Stimulated activated CD8-positive, alpha-beta memory T cell treated with anti-CD3 and anti-CD28 coated beads, Interleukin-12 subunit alpha, Interleukin-12 subunit beta, amount 100 ng/mL, for 1 hour (primary cell): ENCODE measurements around the gene ISOC2.
"Not testable (repeated sequence)": the region's sequence is repeated elsewhere in the genome, so short reads cannot be mapped to it uniquely, and the experiment has no call there.

ENCODE experiments used
- DNase-seq: peaks from one replicate; pipeline ENCODE4 v3.0.0-alpha.2; 2020; ENCODE audit warnings: low read depth

The ISOC2 gene

DNA sequence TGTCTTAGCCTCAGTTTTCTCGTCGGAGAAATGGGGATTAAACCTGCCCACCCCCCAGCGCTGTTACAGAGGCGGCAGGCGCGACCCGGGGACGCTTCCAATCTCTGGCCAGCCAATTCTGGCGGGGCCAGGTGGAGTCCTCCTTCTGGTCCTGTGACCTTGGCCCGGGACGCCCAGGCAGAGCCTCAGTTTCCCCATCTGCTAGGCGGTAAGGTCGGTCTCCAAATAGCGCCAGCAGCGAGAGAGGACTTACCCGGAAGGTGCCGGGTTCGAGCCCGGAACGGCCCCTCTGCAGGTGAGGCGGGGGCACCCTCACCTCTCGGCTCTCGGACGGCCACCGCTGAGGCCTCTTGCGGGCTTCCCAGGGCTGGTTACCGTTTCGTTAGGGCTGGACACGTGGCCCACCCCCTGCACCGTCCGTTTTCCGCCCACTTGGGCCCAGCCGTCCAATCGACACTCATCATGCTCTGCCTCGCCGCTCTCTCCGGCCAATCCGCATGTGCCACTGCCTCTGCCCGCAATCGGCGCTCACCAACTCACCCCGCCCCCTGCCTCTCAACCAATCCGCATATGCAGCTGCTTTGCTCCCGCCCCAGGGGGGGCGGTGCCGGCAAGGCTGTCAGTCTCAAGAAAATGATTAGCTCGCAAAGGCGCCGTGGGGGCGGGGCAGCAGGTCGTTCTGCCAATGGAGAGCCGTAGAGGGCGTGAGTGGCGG, at the start of gene ISOC2:
TSS of gene ISOC2 (minus strand) at position 384 of the 715 bp plus-strand sequence. CDS start 5,156 bp downstream, outside the sequence.
- peak; percentile 100 for DNase-seq

DNA sequence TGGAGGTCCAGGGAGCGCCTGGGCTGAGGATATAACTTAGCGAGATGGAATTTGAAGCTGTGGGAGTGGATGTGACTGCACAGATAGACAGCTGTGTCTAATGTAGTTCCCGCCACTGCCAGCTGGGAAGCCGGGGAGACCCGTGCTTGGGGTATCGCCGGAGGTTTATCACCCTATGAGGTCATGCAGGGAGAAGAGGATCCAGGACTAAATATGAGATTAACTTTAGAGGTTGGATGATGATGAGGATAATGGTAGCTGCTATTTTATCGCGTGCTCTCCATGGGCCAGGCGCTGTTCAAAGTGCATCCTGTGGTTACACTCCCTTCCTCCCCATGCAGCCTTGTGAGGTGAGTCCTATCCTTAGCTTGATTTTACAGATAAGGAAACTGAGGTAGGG, 46.7 kb upstream of the ISOC2 start:
- DNase-seq = no peak

DNA sequence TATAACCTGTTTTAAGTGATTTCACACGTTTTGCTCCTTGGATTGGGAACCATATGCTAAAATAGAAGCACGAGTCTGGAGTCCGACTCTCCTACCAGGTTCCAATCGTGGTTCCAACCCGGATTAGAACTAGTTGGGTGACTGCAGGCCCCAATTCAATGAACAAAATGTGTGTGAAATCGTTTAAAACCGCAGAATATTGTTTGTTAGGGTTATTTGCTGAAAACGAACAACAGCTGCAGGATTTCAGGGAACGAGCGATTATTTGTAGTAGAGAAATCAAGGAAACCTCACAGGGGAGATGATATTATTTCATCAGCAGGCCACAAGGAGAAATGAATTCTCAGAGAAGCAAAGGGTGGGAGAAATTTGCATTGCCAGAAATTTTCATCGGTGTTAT, 43.5 kb upstream of the ISOC2 start:
- no peak for DNase-seq

DNA sequence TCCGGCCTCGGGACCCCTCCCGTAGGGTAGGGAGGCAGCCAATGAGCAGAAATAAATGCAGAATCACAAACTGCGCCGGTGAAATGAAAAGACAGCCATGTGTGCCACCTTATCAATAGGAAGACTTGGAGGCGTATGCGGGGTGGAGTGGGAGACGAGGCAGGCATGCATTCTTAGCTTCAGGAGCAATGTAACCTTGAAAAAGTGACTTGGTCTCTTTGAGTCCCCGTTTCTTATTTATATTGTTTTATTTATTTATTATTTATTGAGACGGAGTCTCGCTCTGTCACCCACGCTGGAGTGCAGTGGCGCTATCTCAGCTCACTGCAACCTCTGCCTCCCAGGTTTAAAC, 42.8 kb upstream of the ISOC2 start:
- no peak for DNase-seq

DNA sequence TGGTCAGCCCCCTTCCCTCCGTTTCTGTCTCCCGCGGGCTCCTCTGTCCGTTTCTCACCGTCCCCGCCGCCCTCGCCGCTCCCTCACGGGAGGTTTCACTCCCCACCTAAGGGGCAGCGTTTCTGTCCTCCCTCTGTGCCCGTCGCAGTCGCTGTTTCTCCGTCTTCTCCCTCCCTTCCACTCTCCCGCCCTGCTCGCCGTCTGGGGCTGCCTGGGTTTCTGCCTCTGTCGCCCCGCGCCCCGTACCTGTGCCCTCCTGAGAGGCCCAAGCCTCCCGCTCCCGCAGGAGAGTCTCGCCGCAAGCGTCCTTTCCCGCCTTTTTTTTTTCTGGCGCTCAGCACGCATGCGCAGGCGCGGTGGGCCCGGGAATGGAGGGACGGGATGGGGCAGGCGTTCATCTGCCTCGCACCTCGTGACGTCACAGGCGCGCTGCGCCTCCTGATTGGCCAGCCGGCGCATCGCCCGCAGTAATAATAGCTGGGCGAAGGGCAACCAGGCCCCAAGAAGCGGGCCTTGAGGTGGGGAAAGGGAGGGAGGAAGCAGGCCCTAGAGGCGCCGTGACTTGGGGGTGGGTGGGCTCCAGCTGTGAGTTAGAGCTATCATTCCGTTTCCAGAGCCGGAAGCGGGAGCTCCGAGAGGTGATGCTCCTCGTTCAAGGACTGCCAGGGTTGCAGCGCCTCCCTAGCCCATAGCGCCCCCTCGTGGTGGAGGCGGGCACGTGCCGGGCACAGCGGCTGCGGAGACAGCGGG, 42.2 kb upstream of the ISOC2 start:
- DNase-seq = peak; percentile 90

GRCh38 chr19:55503157-55503501, 41.7 kb upstream of the ISOC2 start:
- no peak for DNase-seq

GRCh38 chr19:55502197-55502952, 40.9 kb upstream of the ISOC2 start:
- DNase-seq = no peak

- DNase-seq = no peak
These were observed 39.0 kb upstream of the ISOC2 start for GRCh38 chr19:55500368-55500952.

GRCh38 chr19:55498246-55498840, 36.9 kb upstream of the ISOC2 start:
- DNase-seq = no peak

- no peak for DNase-seq
These were observed 36.3 kb upstream of the ISOC2 start for GRCh38 chr19:55497763-55498162.

- DNase-seq = not testable (repeated sequence)
These were observed 35.4 kb upstream of the ISOC2 start for GRCh38 chr19:55496820-55497219.

DNA sequence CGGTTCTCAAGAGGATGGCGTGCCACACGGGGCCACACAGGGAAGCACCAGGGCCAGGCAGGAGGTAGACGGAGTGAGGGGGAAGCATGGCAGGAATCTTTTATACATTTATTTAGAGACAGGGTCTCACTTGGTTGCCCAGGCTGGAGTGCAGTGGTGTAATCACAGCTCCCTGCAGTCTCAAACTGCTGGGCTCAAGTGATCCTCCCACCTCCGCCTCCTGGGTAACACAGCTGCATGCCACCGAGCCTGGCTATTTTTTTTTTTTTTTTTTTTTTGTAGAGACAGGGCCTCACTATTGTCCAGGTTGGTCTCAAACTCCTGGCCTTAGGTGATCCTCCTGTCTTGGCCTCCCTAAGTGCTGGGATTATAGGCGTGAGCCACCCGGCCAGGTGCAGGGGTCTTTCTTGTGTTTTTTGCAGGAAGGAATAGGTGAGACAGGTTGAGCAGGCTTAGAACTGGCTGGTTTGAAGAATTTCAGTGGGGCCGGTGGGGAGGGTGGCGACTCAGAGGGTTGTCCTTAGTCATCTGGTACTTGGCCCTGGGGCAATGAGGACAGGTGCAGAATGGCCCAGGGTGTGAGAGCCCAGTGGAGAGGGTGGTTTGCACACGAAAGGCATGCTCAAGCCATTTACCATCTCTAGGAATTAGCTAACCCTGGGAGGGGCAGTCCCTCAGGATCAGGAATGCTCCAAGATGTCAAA, 34.4 kb upstream of the ISOC2 start:
- no peak for DNase-seq

DNA sequence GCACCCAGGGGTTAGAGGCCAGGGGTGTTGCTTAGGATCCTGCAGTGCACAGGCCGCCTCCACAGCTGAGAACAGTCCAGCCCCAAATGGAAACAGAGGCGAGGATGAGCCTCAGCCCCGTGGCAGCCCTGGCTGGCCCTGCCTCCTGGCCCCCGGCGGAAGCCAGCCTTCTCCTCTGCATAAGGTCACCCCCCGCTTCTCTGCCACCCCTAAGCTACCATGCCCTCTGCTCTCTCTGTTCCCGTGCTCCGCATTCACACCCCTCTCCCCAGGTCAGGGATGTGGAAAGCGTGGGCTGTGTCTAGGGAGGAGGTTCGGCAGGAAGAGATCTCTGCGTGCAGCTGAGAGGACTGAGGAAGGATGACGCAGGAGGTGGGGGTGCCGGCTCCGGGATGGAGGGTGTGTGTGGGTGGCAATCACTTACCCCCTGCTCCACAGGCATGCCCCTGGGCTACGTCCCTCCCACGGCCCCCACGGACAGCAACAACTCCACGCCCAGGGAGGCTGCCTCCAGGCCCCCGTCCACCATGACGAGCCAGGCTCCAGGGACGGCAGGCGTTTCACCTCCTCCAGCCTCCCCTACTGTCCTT, 32.8 kb upstream of the ISOC2 start:
- no peak for DNase-seq

GRCh38 chr19:55493645-55494171, 32.3 kb upstream of the ISOC2 start:
- no peak for DNase-seq

GRCh38 chr19:55493052-55493644, 31.7 kb upstream of the ISOC2 start:
- no peak for DNase-seq

DNA sequence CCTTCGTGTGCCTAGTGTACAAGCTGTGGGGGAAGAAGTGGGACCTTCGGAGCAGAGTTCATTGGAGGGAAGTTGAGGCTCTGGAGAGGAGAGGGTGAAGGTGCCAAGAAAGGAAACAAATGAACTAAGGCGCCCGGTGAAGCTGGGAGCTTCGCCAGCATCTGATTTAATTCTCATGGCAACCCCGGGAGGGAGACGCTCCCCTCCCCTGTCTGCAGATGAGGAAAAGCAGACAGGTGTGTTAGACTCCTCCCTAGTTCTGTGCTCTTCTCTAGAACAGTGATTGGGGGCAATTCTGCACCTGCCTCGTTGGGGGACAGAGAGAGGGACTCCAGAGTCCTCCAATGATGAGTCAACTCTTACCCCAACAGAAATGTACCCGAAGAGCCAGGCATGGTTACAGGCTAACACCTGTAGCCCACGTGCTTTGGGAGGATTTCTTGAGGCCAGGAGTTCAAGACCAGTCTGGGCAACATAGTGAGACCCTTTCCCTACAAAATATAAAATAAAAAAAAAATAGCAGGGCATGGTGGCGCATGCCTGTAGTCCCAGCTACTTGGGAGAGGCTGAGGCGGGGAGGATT, 31.0 kb upstream of the ISOC2 start:
- no peak for DNase-seq

- no peak for DNase-seq
These were observed 30.3 kb upstream of the ISOC2 start for GRCh38 chr19:55491546-55492360.

DNA sequence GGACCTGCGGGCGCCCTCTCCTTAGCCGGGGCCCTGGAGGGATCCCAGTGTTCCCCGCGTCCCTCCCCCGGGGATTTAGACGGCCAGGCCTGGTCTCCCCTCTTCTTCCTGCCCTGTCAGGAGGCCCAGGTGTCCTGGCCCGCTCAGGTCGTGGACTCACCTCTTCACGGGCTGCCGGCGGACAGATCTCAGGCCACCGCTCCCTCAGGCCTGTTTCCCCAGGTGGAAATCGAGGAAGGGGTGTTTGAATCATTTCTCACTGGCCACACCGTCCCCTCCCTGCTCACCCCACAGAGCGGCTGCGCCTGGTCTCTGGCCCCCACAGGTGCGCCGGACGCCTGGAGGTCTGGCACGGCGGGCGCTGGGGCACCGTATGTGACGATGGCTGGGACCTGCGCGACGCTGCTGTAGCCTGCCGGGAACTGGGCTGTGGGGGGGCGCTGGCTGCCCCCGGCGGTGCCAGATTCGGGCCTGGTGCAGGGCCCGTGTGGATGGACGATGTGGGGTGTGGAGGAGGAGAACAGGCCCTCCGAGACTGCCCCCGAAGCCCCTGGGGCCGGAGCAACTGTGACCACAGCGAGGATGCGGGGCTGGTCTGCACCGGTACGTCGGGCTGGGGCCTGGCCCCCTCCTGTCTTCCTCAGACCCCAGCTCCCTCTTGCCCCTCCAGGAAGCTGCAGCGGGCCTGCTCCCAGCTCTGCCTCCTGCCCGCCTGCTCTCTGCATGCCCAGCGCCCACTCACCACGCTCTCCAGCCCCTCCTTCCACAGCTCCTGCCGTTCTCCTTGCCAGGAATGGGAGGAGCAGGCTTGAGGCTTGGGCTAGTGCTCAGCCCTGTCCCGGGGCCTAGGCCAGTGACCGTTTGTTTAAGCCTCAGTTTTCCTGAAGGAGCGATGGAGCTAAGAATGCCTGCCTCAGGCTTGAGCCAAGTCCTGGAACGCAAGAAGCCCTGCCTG, 29.3 kb upstream of the ISOC2 start:
- no peak for DNase-seq
